Lung (tissue), 12 donors: ENCODE data around the gene ADAMTS18. TPM values are rescaled to one million over a fixed set of nuclear protein-coding genes. Genes with fewer than 3 reads are reported as not detected.
"Not testable (repeated sequence)": the region's sequence is repeated elsewhere in the genome, so short reads cannot be mapped to it uniquely, and the experiment has no call there.

ENCODE experiments used
- ATAC-seq: fragments of 200-7000 bp; cut with Tn5 transposase; one replicate; pipeline ENCODE4 v1.9.1; 2020; ENCODE audit warnings: moderate number of reproducible peaks; ENCODE audit not compliant: insufficient read depth, low FRiP score
- DNase-seq, 3 donors: peaks; one replicate each; pipeline ENCODE4 v3.0.0-alpha.2; 2013 to 2017
- H3K27ac ChIP-seq, 2 donors: one replicate each; pipeline ENCODE4 v1.5.1; 2013; ENCODE audit warnings: mild to moderate bottlenecking in 2 of 2, moderate library complexity in 2 of 2, control low read depth in 1 of 2, inconsistent platforms in 1 of 2, low read depth in 1 of 2, low read length in 1 of 2
- H3K27me3 ChIP-seq, 3 donors: one replicate each; pipeline ENCODE4 v1.5.1; 2013; ENCODE audit warnings: low read length in 2 of 3; ENCODE audit not compliant: control insufficient read depth in 3 of 3, insufficient read depth in 3 of 3
- H3K36me3 ChIP-seq, 4 donors: one replicate each; pipeline ENCODE4 v1.5.1; 2013; ENCODE audit warnings: low read length in 4 of 4, mild to moderate bottlenecking in 1 of 4, moderate library complexity in 1 of 4; ENCODE audit not compliant: control insufficient read depth in 4 of 4, insufficient read depth in 4 of 4
- H3K4me1 ChIP-seq, 5 donors: one replicate each; pipeline ENCODE4 v1.5.1; 2013; ENCODE audit warnings: low read length in 5 of 5, mild to moderate bottlenecking in 2 of 5, moderate library complexity in 1 of 5; ENCODE audit not compliant: control insufficient read depth in 5 of 5, insufficient read depth in 5 of 5
- H3K4me3 ChIP-seq: one replicate; pipeline ENCODE4 v1.5.1; 2013; ENCODE audit warnings: mild to moderate bottlenecking, control low read depth, moderate library complexity
- H3K9ac ChIP-seq, 2 donors: one replicate each; pipeline ENCODE4 v1.5.1; 2013; ENCODE audit warnings: low read length in 2 of 2, control low read depth in 1 of 2; ENCODE audit not compliant: insufficient read depth in 1 of 2
- H3K9me3 ChIP-seq, 4 donors: one replicate each; pipeline ENCODE4 v1.5.1; 2013; ENCODE audit warnings: low read length in 3 of 4, mild to moderate bottlenecking in 1 of 4, moderate library complexity in 1 of 4; ENCODE audit not compliant: control insufficient read depth in 4 of 4, insufficient read depth in 3 of 4
- WGBS, 2 donors: extraction: QIAGEN DNeasy Blood & Tissue Kit; methylation state at CpG; one replicate each; pipeline ENCODE4 v1.1.7; 2013; 5-methylcytosine and 5-hydroxymethylcytosine counted together
- polyA plus RNA-seq, 2 donors: library from polyadenylated mRNA; stranded (reverse); fragments of 200-250 nt; gene quantifications; one replicate each; pipeline ENCODE4 v1.2.1, GENCODE V29; 2013
- total RNA-seq, 2 donors: library from RNA; depleted of rRNA in 1 of 2; stranded (reverse); fragments of >200 nt in 1 of 2; gene quantifications; one replicate each; pipeline ENCODE4 v1.2.1, GENCODE V29; 2014 to 2021
- TF ChIP-seq, protein P1 (sequence below): IDR thresholded peaks from 2 replicates; pipeline ENCODE4 v1.5.1; 2012; ENCODE audit warnings: mild to moderate bottlenecking; ENCODE audit errors: control extremely low read depth, extremely low read depth
- donor health status: control.
- donor health status: control.
- donor health status: Bipolar disorder and iron deficiency.
- donor health status: healthy.
- donor health status: DM: yes; HTN: yes; CAD: no.

ADAMTS18 gene
- total and polyA plus RNA-seq, 4 donors: 0.02 to 0.82 TPM; not detected in 2

DNA sequence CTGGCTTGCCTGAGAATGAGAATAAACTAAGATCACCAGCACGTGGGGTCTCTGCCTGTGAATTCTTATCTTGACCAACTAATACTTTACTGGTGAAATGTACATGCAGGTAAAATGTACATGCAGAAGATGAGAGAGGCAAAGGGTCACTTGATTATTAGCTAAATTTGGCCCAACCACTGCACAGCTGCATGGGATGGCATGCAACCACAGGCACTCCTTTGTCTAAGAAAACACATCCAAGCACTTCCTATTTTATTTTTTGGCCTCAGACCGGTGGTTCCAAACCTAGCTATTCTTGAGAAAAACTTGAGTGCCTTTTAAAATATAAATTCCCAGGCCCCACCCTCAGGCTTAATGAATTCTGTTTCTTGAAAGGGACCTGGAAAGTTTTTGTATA, 157.7 kb downstream of the ADAMTS18 start:
- WGBS, 2 donors: 60 to 68% methylated on average over 2 of the region's 2 CpGs
- Histone ChIP-seq H3K27me3 (no peaks in the 10 kb centered on the region), H3K9me3 (no peaks in the 10 kb centered on the region), H3K4me3 (no peak overlapping the region), H3K4me1 (peaks cover 0 to 14% (median 3%) of the 10 kb centered on the region in 5 donors), H3K27ac (no peak overlapping the region), H3K36me3 (no peaks in the 10 kb centered on the region), H3K9ac (no peak overlapping the region)
- ATAC-seq: no peak
- TF ChIP-seq, protein P1, sequence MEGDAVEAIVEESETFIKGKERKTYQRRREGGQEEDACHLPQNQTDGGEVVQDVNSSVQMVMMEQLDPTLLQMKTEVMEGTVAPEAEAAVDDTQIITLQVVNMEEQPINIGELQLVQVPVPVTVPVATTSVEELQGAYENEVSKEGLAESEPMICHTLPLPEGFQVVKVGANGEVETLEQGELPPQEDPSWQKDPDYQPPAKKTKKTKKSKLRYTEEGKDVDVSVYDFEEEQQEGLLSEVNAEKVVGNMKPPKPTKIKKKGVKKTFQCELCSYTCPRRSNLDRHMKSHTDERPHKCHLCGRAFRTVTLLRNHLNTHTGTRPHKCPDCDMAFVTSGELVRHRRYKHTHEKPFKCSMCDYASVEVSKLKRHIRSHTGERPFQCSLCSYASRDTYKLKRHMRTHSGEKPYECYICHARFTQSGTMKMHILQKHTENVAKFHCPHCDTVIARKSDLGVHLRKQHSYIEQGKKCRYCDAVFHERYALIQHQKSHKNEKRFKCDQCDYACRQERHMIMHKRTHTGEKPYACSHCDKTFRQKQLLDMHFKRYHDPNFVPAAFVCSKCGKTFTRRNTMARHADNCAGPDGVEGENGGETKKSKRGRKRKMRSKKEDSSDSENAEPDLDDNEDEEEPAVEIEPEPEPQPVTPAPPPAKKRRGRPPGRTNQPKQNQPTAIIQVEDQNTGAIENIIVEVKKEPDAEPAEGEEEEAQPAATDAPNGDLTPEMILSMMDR: no peak
- DNase-seq: no peak

DNA sequence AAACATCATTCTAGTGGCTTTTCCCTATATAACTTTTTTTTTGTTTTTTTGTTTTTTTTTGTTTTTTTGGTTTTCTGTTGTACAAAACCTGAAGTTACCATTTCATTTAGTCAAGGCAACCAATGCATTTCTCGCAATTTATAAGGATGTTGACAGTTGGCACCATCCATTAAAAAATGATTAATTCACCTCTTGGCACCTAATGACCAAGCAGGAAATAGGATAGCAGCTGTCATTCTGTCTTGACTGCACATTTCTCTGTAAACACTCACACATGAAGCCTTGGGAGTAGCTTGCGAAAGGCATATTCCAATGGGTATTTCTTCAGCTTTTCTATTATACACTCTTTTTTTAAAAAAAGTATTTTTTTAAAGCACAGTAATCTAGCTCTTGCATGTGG, 158.2 kb downstream of the ADAMTS18 start:
- Histone ChIP-seq H3K9me3 (peaks cover 0 to 3% (median 0%) of the 10 kb centered on the region in 4 donors), H3K27me3 (no peaks in the 10 kb centered on the region), H3K9ac (no peak overlapping the region), H3K4me3 (no peak overlapping the region), H3K4me1 (peaks cover 0 to 14% (median 3%) of the 10 kb centered on the region in 5 donors), H3K27ac (no peak overlapping the region), H3K36me3 (no peaks in the 10 kb centered on the region)
- 71 to 74% methylated on average over 2 of the region's 2 CpGs for WGBS, 2 donors
- DNase-seq (peak in 2 of 3 donors; percentile 70 to 80), ATAC-seq (no peak)
- TF ChIP-seq, protein P1: no peak

DNA sequence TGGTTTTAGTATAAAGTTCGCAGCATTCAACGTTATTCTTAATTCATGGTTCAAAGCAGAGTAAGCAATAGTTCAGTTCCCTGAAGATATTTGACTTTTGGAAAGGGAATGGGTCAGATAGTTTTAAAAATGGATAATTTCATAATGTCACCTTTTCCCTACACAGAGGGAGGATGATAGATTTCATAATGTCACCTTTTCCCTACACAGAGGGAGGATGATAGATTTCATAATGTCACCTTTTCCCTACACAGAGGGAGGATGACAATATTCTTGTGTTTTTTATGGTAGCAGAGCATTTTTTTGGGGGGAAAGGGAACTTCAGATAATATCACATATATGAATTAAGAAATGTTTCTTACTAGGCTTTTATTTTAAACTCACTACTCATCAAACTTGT, 159.5 kb downstream of the ADAMTS18 start:
- 65 to 96% methylated on average over 2 of the region's 2 CpGs for WGBS, 2 donors
- not testable (repeated sequence) for ATAC-seq

DNA sequence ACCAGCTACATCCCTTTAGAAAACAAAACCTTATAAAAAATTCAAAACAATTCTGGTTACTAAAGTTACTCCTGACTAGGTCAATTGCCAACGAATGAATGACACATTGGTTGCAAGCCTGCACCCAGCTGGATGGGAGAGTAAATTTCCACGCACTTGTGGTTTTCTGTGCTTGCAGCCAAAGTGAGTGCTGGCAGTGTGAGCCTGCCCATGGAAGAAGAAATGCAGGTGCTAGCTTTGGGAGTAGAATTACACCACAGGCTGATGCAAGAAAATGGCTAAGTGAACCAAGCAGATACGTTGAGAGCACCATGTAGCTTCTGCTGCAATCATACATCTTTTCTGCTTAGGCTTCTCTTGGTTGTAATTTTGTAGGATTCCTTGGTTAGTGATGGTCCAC, 161.0 kb downstream of the ADAMTS18 start:
- Histone ChIP-seq H3K9me3 (peaks cover 0 to 9% (median 3%) of the 10 kb centered on the region in 4 donors), H3K27ac (no peak overlapping the region), H3K9ac (no peak overlapping the region), H3K4me1 (peaks cover 0 to 14% (median 3%) of the 10 kb centered on the region in 5 donors), H3K4me3 (no peak overlapping the region), H3K27me3 (no peaks in the 10 kb centered on the region), H3K36me3 (no peaks in the 10 kb centered on the region)
- TF ChIP-seq, protein P1: no peak
- WGBS, 2 donors: 66 to 74% methylated on average over 3 of the region's 3 CpGs
- DNase-seq (no peak), ATAC-seq (no peak)

More for the DNA sequence above, 159.5 kb downstream of the ADAMTS18 start:
- H3K4me3 ChIP-seq, H3K27ac ChIP-seq, H3K27me3 ChIP-seq, H3K9ac ChIP-seq, H3K9me3 ChIP-seq, H3K36me3 ChIP-seq, DNase-seq: not testable (repeated sequence)
- peaks cover 0 to 14% (median 3%) of the 10 kb centered on the region in 5 donors for H3K4me1 ChIP-seq
